AG10803 (cell line): ENCODE measurements around the gene SLC40A1.

Source experiments
- DNase-seq: peaks from one replicate; pipeline ENCODE4 v3.0.0; 2010; ENCODE audit warnings: low read depth
- H3K4me3 ChIP-seq: 2 replicates; pipeline ENCODE4 v1.5.1; 2011; ENCODE audit warnings: mild to moderate bottlenecking, low read length, control low read depth
- TF ChIP-seq, protein P1 (sequence below): conservative IDR thresholded peaks from 2 replicates; pipeline ENCODE4 v1.5.1; 2011; ENCODE audit warnings: mild to moderate bottlenecking, low read length, control low read depth, inconsistent platforms

The SLC40A1 gene

DNA sequence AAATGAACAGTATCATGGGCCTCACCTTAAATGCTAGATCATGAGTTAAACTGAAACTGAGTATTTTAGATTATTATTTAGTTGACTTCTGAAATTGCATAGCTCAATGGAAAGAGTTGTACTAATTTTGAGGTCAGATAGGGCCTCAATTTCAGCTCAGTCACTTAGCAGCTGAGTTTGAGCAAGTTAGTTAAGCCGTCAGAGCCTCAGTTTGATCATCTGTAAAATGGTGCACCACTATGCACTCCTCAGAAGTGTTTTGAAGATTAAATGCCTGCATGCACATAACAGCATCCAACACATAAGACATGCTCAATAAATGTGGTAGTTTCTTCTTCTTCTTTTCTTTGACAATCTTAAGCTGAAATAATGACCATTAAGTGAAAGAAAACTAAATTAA lies 42.5 kb upstream of the SLC40A1 start:
- TF ChIP-seq, protein P1, sequence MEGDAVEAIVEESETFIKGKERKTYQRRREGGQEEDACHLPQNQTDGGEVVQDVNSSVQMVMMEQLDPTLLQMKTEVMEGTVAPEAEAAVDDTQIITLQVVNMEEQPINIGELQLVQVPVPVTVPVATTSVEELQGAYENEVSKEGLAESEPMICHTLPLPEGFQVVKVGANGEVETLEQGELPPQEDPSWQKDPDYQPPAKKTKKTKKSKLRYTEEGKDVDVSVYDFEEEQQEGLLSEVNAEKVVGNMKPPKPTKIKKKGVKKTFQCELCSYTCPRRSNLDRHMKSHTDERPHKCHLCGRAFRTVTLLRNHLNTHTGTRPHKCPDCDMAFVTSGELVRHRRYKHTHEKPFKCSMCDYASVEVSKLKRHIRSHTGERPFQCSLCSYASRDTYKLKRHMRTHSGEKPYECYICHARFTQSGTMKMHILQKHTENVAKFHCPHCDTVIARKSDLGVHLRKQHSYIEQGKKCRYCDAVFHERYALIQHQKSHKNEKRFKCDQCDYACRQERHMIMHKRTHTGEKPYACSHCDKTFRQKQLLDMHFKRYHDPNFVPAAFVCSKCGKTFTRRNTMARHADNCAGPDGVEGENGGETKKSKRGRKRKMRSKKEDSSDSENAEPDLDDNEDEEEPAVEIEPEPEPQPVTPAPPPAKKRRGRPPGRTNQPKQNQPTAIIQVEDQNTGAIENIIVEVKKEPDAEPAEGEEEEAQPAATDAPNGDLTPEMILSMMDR, result no peak
- no peak for DNase-seq
- no peak overlapping the region for H3K4me3 ChIP-seq

DNA sequence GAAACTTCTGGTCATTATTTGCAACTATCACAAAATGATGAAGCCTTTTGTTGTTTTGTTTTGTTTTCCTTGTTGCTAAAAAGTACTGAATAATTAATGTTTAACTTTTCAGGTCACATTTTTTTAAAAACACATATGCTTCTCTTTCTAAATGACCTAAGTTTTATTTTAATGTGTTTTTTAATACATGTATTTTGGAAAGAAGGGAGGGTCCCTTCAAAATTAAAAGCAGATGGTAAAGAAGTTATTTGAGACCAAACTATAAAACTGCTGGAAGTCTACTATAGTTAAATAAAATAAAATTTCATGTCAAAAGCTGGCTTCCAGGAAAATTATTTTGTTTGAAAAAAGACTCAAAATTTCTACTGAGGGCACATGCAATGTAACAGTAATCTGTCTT lies 41.2 kb upstream of the SLC40A1 start:
- no peak for DNase-seq

DNA sequence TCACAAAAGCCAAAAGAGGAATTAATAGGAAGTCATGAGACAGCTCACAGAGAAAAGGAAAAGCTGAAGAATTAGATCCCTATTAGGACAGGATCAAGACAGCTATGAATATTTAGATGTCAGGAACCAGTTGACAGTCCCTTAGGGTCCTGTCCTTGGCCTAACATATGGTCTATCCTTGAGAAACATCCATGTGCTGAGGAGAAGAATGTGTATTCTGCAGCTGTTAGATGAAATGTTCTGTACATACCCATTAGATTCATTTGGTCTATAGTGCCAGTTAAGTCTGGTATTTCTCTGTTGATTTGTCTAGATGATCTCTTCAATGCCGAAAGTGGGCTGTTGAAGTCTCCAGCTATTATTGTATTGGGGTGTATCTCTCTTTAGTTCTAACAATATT lies 37.6 kb upstream of the SLC40A1 start:
- H3K4me3 ChIP-seq, result no peak overlapping the region
- DNase-seq, result no peak
- TF ChIP-seq, protein P1, result no peak

More for the DNA sequence above, 41.2 kb upstream of the SLC40A1 start:
- TF ChIP-seq, protein P1, result no peak
- no peak overlapping the region for H3K4me3 ChIP-seq

DNA sequence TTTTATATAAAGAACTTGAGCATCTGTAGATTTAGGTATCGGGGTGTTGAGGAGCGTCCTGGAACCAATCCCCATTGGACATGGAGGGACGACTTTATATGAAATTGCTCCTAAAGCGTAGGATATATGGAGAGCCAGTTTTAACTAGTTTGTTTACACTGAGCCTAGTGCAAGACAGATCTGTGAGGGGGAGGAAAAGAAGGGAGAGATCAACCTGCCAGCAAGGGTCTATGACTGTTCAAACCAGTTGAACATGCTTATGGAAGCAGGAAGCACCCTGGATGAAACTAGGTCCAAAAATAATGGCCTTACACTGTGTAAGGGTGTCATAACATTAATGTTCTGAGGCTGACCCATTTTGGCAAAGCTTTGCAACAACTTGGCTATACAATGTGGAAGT lies 34.0 kb upstream of the SLC40A1 start:
- TF ChIP-seq, protein P1, result no peak
- no peak for DNase-seq
- H3K4me3 ChIP-seq, result no peak overlapping the region

DNA sequence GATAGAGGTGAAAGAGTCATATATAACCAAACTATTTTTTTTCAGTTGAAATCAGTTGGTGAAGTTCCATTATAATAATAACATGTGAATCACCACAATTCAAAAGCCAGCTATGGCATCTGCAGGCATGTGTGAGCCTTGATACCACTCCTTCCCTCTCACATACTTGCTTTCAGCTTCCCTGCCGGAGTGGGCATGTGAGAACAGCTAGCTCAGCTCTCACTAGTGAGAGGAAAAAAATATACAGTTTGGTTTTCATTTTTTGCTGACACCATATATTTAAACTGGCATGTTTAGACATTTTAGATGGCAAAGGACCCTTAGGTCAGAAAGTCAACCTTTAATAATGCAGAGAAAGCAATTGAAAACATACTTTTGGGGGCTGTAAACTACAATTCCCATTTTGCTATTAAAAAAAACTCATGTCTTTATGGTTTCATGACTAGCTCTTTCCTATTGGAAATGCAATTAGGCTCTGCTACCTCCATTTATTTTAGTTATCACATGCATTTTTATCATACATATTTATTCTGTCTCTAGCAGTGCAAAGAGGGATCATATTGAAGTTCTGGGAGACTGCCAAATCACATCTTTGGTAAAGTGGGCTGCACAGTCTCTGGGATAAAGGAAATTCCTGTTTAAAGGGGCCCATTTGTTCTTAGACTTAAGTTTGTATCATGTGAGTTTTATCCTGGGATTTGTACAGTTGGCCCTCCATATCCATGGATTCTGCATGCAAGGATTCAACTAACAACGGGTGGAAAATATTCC lies 33.2 kb upstream of the SLC40A1 start:
- no peak overlapping the region for H3K4me3 ChIP-seq
- peak; percentile 46 for DNase-seq

DNA sequence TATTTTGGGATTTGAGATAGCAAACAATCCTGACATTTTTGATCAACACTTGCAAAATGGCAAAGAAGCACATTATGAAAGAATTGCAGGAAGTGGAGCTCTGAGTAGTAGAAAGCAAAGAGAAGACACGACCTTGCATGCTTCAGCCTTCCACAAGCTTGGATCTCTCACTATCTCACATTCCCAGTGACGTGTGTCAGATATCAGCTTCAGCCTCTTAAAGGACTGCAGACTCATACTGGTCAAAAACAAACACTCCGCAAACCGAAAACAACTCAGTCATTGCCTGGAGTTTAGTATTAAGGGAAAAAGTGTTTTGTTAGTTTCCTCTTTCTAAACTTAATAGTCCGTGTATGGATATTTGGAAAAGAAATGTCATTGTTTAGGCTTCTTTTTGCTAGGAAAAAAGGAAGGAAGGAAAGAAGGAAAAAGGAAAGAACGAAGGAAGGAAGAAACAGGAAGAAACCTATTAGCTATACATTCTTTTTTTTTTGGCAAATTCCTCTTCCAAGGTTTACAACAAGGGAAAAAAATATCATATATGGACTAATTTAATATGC lies 32.6 kb upstream of the SLC40A1 start:
- DNase-seq, result peak; percentile 71
- TF ChIP-seq, protein P1, result no peak
- peak overlapping the region; percentile 16; the same call in 1 of the 2 replicates for H3K4me3 ChIP-seq

More for the DNA sequence above, 33.2 kb upstream of the SLC40A1 start:
- TF ChIP-seq, protein P1, result no peak

DNA sequence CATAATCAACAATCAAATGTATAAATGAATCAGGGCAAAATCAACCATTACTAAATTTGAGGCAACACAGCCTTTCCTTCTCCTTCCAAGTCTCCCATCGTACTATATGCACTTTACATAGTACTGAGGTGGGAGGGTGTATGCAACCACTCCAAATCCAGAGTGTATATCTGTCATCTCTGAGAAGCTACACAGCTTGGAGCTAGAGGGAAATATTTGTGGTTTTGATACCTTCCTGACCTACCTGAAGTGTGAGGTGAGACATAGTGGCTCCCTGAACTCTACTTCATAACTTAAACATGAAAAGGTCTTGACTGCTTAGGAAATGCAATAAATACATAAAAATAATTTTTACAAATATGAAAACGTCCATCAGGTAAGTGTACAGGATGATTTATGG lies 30.1 kb upstream of the SLC40A1 start:
- no peak overlapping the region for H3K4me3 ChIP-seq
- TF ChIP-seq, protein P1, result no peak
- no peak for DNase-seq
